Heart right ventricle (tissue), 16 donors: ENCODE results near the gene UTP3. TPM values are rescaled to one million over a fixed set of nuclear protein-coding genes. Genes with fewer than 3 reads are reported as not detected.

Source experiments
- ATAC-seq, 8 donors: fragments of 200-7000 bp; cut with Tn5 transposase; one replicate each; pipeline ENCODE4 v1.9.1; 2020; ENCODE audit warnings: mild to moderate bottlenecking in 8 of 8, moderate library complexity in 8 of 8, moderate number of reproducible peaks in 1 of 8
- DNase-seq, 2 donors: peaks; one replicate each; pipeline ENCODE4 v3.0.0-alpha.2; 2020
- H3K27ac ChIP-seq, 10 donors: fragments of 200-600 bp; sonication (generic) in 2 of 10; one replicate each; pipeline versions ENCODE4 v1.5.0 to v1.8.0; 2020 to 2022; ENCODE audit warnings: mild to moderate bottlenecking in 3 of 10
- H3K27me3 ChIP-seq, 7 donors: fragments of 200-600 bp; one replicate each; pipeline ENCODE4 v1.8.0; 2021 to 2022; ENCODE audit warnings: mild to moderate bottlenecking in 2 of 7
- H3K36me3 ChIP-seq, 9 donors: fragments of 200-600 bp; sonication (generic) in 1 of 9; one replicate each; pipeline versions ENCODE4 v1.5.0 to v1.8.0; 2020 to 2022; ENCODE audit warnings: mild to moderate bottlenecking in 2 of 9
- H3K4me1 ChIP-seq, 9 donors: fragments of 200-600 bp; sonication (generic) in 1 of 9; one replicate each; pipeline versions ENCODE4 v1.5.0 to v1.8.0; 2020 to 2022; ENCODE audit warnings: mild to moderate bottlenecking in 4 of 9
- H3K4me3 ChIP-seq, 10 donors: fragments of 200-600 bp; sonication (generic) in 2 of 10; one replicate each; pipeline versions ENCODE4 v1.5.0 to v1.8.0; 2020 to 2022; ENCODE audit warnings: mild to moderate bottlenecking in 7 of 10, moderate library complexity in 2 of 10
- H3K9me3 ChIP-seq, 11 donors: fragments of 200-600 bp in 10 of 11; sonication (generic) in 2 of 11; one replicate each; pipeline versions ENCODE4 v1.5.0 to v1.8.0; 2013 to 2022; ENCODE audit warnings: mild to moderate bottlenecking in 2 of 11, control low read depth in 1 of 11, moderate library complexity in 1 of 11
- WGBS, 2 donors: extraction: QIAGEN DNeasy Blood & Tissue Kit; methylation state at CpG; one replicate each; pipeline ENCODE4 v1.1.7; 2013; ENCODE audit warnings: inconsistent platforms in 1 of 2; 5-methylcytosine and 5-hydroxymethylcytosine counted together
- intact Hi-C, 10 donors: fragments of 100-400 bp; cut with DNase I; formaldehyde crosslinking; loops; one replicate each; pipeline versions ENCODE4 v1.11.1 to v1.14.2; 2022
- polyA plus RNA-seq, 2 donors: library from polyadenylated mRNA; stranded (reverse); fragments of 200-250 nt; gene quantifications; one replicate each; pipeline ENCODE4 v1.2.3, GENCODE V29; 2013
- total RNA-seq, 10 donors: library from RNA; stranded (reverse); fragmentation: NEBNext Ultra II Directional in 3 of 10; extraction: Animal tissue kit (Norgen Biotek cat#: 25700) in 3 of 10; gene quantifications; one replicate each; pipeline versions ENCODE4 v1.2.1 to v1.2.4, GENCODE V29; 2021 to 2023
- TF ChIP-seq, protein P1 (sequence below), 9 donors: fragments of 200-600 bp; sonication (generic) in 2 of 9; IDR thresholded peaks; one replicate each; pipeline versions ENCODE4 v1.5.0 to v1.8.0; 2021 to 2022; ENCODE audit warnings: antibody characterized with exemption in 9 of 9, mild to moderate bottlenecking in 5 of 9, moderate library complexity in 1 of 9
- donor health status: Arrhythmogenic right ventricular cardiomyopathy.
- donor health status: ischemic (EF 13 %, LVEDD 7.1; RV severe dilation, severe dysfunction).
- donor health status: healthy with polysubstance abuse.
- donor health status: DM: no; HTN: yes; CAD: no.
- donor health status: DM: no; HTN: no; CAD: no.
- donor health status: ischemic (EF 25% LVEDD 6.9; RV normal size, moderate dysfunction).
- donor health status: ischemic (EF 25% LVEDD 5.7; RV mildly dilated, moderate dysfunction).
- donor health status: healthy.
- donor health status: DM: yes; HTN: yes; CAD: no.
- donor health status: Ischemic cardiomyopathy.
- donor health status: ischemic (EF 35%, LVEDD 5.7; RV mildly dilated, moderate dysfunction).
- donor health status: nonischemic (EF 11% LVEDD 7.7; RV severe dilation, severe dysfunction).
- donor health status: DM: yes; HTN: yes; CAD: no.
- donor health status: PGD.
- donor health status: ischemic (EF 29% LVEDD 5.4; RV normal size, mild dysfunction).
- donor health status: nonischemic (EF 23%, LVEDD 6.1; RV moderate dilation, normal function).

UTP3 gene
- total and polyA plus RNA-seq, 12 donors, result 12.9 to 20.4 (median 17.4) TPM

DNA sequence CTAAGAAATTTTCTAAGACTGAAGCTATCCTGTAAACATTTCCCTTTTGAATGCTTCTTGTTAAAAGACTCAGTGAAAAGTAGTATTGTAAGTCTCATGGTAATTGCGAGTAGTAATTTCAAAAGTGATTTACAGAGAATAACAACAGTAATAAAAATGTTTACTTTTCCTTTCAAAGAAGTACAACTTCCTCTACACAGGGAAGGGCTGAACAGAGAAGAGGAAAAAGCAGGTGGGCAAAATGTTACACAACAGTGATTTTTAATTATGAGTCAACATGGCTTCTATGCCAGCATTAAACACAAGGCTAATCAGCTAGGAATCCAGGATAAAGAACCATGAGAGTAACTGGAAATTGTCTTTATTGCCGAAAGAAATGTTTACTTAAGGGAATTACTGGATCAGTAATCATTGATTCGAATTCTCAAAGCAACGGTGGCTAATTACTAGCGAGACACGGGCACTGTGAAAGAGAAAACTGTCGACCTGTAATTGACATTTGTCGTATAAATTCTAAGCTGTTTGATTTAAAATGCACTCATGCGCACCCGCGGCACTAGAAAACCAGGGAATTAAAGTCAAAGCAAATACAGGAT, 15.4 kb downstream of the UTP3 start:
- WGBS, 2 donors, result 7 to 8% methylated on average over 11 of the region's 11 CpGs
- Histone ChIP-seq H3K4me1 (peaks cover 3 to 33% (median 17%) of the 10 kb centered on the region in 9 donors), H3K27ac (peak overlapping the region; percentile 77 to 99 (median 97)), H3K36me3 (no peaks in the 10 kb centered on the region), H3K9me3 (no peaks in the 10 kb centered on the region), H3K27me3 (no peaks in the 10 kb centered on the region), H3K4me3 (peak overlapping the region; percentile 59 to 96 (median 84))
- TF ChIP-seq, protein P1, sequence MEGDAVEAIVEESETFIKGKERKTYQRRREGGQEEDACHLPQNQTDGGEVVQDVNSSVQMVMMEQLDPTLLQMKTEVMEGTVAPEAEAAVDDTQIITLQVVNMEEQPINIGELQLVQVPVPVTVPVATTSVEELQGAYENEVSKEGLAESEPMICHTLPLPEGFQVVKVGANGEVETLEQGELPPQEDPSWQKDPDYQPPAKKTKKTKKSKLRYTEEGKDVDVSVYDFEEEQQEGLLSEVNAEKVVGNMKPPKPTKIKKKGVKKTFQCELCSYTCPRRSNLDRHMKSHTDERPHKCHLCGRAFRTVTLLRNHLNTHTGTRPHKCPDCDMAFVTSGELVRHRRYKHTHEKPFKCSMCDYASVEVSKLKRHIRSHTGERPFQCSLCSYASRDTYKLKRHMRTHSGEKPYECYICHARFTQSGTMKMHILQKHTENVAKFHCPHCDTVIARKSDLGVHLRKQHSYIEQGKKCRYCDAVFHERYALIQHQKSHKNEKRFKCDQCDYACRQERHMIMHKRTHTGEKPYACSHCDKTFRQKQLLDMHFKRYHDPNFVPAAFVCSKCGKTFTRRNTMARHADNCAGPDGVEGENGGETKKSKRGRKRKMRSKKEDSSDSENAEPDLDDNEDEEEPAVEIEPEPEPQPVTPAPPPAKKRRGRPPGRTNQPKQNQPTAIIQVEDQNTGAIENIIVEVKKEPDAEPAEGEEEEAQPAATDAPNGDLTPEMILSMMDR (IDR thresholded peaks at IDR 0.05), result no peak
- ATAC-seq, result no peak
- DNase-seq, result no peak
- intact Hi-C loops, result loop anchor here in 8 of 10 donors (1.0 to 10.0 kb wide), 4 partner anchors 15 to 131 kb away; partner anchors contain the start of genes UTP3 (in 5 of the 8) and GRSF1 (in 3 of the 8)

- 1% methylated on average over 47 to 57 of the region's 58 CpGs for WGBS, 2 donors
- TF ChIP-seq, protein P1 (IDR thresholded peaks at IDR 0.05), result peak in 8 of 9 donors; percentile 8 to 66 (median 38)
- ATAC-seq, result peak; percentile 87 to 93 (median 90)
These were observed 16.0 kb downstream of the UTP3 start for GRCh38 chr4:70704215-70704930.

DNA sequence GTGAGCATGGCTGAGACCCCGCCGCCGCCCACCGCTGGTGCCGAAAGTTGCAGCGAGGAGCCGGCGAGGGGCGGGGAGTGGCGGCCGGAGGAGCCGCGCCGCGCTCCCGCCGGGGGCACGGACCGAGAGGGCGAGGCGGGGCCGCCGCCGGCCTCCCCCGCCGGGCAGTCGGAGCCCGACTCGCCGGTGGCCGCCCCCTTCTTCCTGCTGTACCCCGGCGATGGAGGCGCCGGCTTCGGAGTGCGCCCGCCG, 16.5 kb downstream of the UTP3 start:
- peak in 6 of 8 donors; percentile 11 to 70 (median 46) for ATAC-seq
- Histone ChIP-seq H3K4me3 (peak overlapping the region; percentile 59 to 96 (median 84)), H3K27ac (peak overlapping the region; percentile 77 to 99 (median 97)), H3K36me3 (no peaks in the 10 kb centered on the region), H3K27me3 (no peaks in the 10 kb centered on the region), H3K4me1 (peaks cover 3 to 33% (median 17%) of the 10 kb centered on the region in 9 donors), H3K9me3 (no peaks in the 10 kb centered on the region)
- intact Hi-C loops, result loop anchor here in 7 of 10 donors (1.0 to 10.0 kb wide), 4 partner anchors 16 to 130 kb away; partner anchors contain the start of genes UTP3 (in 4 of the 7) and GRSF1 (in 3 of the 7)
- no peak for DNase-seq
- TF ChIP-seq, protein P1 (IDR thresholded peaks at IDR 0.05), result no peak
- 1% methylated on average over 28 to 39 of the region's 39 CpGs for WGBS, 2 donors

More at GRCh38 chr4:70704215-70704930, 16.0 kb downstream of the UTP3 start:
- H3K4me3 ChIP-seq, result peak overlapping the region; percentile 59 to 96 (median 84)
- H3K27me3 ChIP-seq, result no peaks in the 10 kb centered on the region
- peaks cover 3 to 33% (median 17%) of the 10 kb centered on the region in 9 donors for H3K4me1 ChIP-seq
- peak; percentile 86 to 87 for DNase-seq
- H3K27ac ChIP-seq, result peak overlapping the region; percentile 77 to 99 (median 97)
- no peaks in the 10 kb centered on the region for H3K9me3 ChIP-seq
- intact Hi-C loops, result loop anchor here in 7 of 10 donors (1.0 to 10.0 kb wide), 4 partner anchors 16 to 130 kb away; partner anchors contain the start of genes UTP3 (in 4 of the 7) and GRSF1 (in 3 of the 7)
- H3K36me3 ChIP-seq, result no peaks in the 10 kb centered on the region
